ENCODE results near the gene EYS. TPM values are rescaled to one million over a fixed set of nuclear protein-coding genes. Genes with fewer than 3 reads are reported as not detected.
A peak's percentile ranks its signal among the peaks of the same experiment; 100 is the strongest.

Gene EYS
- polyA plus RNA-seq, 1 experiment = not detected

DNA sequence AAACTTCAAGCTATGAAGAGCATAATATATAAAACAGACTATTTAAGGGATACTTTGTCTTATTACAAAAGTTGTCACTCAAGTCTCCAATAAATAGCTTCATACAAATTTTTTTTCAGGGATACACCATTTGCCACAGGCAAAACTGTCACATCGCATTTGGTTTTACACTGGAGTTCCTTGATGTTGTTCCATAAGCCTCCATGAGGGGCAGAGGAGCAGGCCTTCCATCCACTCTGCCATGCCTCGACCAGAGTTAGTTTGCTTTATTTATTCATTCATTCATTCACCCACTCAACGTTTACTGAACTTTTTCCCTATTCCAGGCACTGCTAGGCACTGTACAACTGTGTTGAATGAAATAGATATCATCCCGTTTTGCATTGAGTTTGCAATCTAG, 1824.8 kb downstream of the EYS start:
- TF ChIP-seq, protein P1, sequence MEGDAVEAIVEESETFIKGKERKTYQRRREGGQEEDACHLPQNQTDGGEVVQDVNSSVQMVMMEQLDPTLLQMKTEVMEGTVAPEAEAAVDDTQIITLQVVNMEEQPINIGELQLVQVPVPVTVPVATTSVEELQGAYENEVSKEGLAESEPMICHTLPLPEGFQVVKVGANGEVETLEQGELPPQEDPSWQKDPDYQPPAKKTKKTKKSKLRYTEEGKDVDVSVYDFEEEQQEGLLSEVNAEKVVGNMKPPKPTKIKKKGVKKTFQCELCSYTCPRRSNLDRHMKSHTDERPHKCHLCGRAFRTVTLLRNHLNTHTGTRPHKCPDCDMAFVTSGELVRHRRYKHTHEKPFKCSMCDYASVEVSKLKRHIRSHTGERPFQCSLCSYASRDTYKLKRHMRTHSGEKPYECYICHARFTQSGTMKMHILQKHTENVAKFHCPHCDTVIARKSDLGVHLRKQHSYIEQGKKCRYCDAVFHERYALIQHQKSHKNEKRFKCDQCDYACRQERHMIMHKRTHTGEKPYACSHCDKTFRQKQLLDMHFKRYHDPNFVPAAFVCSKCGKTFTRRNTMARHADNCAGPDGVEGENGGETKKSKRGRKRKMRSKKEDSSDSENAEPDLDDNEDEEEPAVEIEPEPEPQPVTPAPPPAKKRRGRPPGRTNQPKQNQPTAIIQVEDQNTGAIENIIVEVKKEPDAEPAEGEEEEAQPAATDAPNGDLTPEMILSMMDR (IDR thresholded peaks at IDR 0.05; ENCODE audit: insufficient read depth, low read depth, low read length) = 0 out of 2 replicates have a peak, but pooled peaks have one; percentile 4
- POLR2A ChIA-PET = no interaction called here
- CTCF ChIA-PET = no interaction called here
- Histone ChIP-seq H3K4me3 (ENCODE audit: low read depth, low read length) (no peak overlapping the region), H3K27me3 (ENCODE audit: control insufficient read depth, insufficient read depth, low read length) (no peaks in the 10 kb centered on the region), H3K36me3 (ENCODE audit: control insufficient read depth, insufficient read depth, low read length) (no peaks in the 10 kb centered on the region)
- no peak for DNase-seq (ENCODE audit: low read depth)

DNA sequence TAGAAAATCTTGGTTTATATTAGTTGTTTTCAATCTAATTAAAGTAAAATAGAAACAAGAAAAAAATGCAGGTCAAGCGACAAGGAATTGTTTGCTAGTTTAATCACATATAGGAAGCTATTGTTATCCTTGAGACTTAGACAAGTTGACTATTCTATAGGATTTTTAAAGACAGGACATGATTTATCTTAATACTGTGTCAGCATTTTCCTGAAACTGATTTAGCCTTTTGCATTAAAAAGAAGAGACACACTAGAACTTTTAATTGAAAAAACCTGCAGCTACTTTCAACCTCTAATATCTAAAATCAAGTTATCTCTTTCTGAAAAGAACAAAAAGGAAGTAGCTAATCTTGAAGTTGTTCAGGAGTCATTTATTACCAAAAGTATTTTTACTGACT, 1825.2 kb downstream of the EYS start:
- ChIA-PET POLR2A (no interaction called here), CTCF (no interaction called here)
- H3K36me3 ChIP-seq (ENCODE audit: control insufficient read depth, insufficient read depth, low read length) = no peaks in the 10 kb centered on the region
- TF ChIP-seq, protein P1 (IDR thresholded peaks at IDR 0.05; ENCODE audit: insufficient read depth, low read depth, low read length) = no peak
- no peak overlapping the region for H3K4me3 ChIP-seq (ENCODE audit: low read depth, low read length)
- no peak for DNase-seq (ENCODE audit: low read depth)
- no peaks in the 10 kb centered on the region for H3K27me3 ChIP-seq (ENCODE audit: control insufficient read depth, insufficient read depth, low read length)

DNA sequence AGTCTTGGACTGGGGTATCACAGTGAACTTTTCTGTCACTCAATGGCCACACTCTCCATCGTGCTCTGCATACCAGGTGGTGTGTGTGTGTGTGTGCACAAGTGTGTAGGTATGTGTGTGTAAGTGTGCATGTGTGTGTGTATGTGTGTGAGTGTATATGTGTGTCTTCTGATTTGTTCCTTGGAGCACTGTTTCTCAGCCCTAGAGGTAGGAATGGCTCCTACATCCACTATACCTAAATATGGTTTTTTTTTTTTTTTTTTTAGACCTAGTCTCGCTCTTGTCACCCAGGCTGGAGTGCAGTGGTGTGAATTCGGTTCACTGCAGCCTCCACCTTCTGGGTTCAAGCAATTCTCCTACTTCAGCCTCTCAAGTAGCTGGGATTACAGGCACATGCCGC, 1834.8 kb downstream of the EYS start:
- TF ChIP-seq, protein P1 (IDR thresholded peaks at IDR 0.05; ENCODE audit: insufficient read depth, low read depth, low read length) = peak; percentile 10; the same call in 1 of the 2 replicates
- no peak for DNase-seq (ENCODE audit: low read depth)
- H3K36me3 ChIP-seq (ENCODE audit: control insufficient read depth, insufficient read depth, low read length) = no peaks in the 10 kb centered on the region
- H3K4me3 ChIP-seq (ENCODE audit: low read depth, low read length) = no peak overlapping the region
- POLR2A ChIA-PET = no interaction called here
- H3K27me3 ChIP-seq (ENCODE audit: control insufficient read depth, insufficient read depth, low read length) = no peaks in the 10 kb centered on the region
- CTCF ChIA-PET = no interaction called here

DNA sequence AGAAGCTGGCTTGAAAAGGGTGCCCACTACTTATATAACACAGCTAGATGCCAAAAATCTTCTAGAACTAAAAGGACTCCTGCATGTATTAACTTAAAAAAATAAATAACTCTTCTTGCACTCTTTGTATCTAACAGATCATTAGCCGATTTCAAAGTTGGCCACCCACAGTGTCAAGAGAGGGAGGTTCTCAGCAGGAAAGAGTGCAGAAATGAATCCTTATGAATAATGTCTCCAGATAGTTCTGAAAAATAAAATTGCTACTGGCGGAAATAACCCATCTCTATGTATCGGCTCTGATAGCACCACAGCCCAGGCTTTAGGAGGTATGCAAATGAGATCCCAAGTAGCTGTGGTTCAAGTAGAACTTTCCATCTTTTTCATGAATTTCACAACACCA, 1838.7 kb downstream of the EYS start:
- H3K36me3 ChIP-seq (ENCODE audit: control insufficient read depth, insufficient read depth, low read length) = no peaks in the 10 kb centered on the region
- H3K27me3 ChIP-seq (ENCODE audit: control insufficient read depth, insufficient read depth, low read length) = no peaks in the 10 kb centered on the region
- TF ChIP-seq, protein P1 (IDR thresholded peaks at IDR 0.05; ENCODE audit: insufficient read depth, low read depth, low read length) = no peak
- ChIA-PET CTCF (no interaction called here), POLR2A (no interaction called here)
- DNase-seq (ENCODE audit: low read depth) = no peak
- no peak overlapping the region for H3K4me3 ChIP-seq (ENCODE audit: low read depth, low read length)

DNA sequence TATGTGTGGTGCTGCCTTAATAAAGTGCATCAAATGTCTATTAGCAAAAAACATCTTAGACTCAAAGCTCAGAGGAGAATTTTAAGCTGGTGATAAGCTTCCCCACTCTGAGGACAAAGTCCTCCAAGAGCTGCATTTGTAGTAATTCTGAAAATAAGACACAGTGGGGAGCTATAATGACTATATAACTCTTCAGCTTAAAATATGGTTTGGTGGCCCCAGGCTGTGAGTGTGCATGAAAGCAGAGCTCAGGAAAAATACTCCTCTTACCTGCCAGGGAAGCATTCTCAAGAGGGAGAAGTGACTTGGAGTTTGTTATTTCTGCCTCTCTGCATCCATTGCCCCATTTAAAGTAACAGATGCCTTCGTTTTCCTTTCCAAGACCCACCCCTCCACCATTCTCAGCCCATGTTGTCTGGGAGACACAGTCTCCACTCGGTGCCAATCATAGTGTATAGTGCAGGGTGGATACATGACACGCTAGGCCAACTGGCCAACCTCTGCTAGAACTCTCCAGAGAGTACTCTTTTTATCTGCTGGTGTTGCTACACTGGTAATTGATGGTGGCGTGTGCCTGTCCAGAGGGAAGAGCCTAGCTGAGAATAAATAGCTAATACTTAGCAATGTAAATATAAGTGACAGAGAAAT, 1842.2 kb downstream of the EYS start:
- Histone ChIP-seq H3K27me3 (ENCODE audit: control insufficient read depth, insufficient read depth, low read length) (no peaks in the 10 kb centered on the region), H3K36me3 (ENCODE audit: control insufficient read depth, insufficient read depth, low read length) (no peaks in the 10 kb centered on the region), H3K4me3 (ENCODE audit: low read depth, low read length) (no peak overlapping the region)
- TF ChIP-seq, protein P1 (IDR thresholded peaks at IDR 0.05; ENCODE audit: insufficient read depth, low read depth, low read length) = no peak
- no peak for DNase-seq (ENCODE audit: low read depth)
- POLR2A ChIA-PET = no interaction called here
- CTCF ChIA-PET = no interaction called here
